ENCODE results near the gene PRAMEF11. TPM values are rescaled to one million over a fixed set of nuclear protein-coding genes. Genes with fewer than 3 reads are reported as not detected.

The PRAMEF11 gene
- total and polyA plus RNA-seq, 2 of the 13 experiments (the other 11 are each of a cell fraction or from before 2014, with no cell fraction given): not detected

- Histone ChIP-seq H3K4me3 (replicated peaks in 1 of 3; ENCODE audit: insufficient read depth in 1 of 3, low read depth in 2 of 3, low read length in 3 of 3) (no peak overlapping the region), H3K4me2 (ENCODE audit: low read depth, low read length) (no peak overlapping the region), H3K9ac (ENCODE audit: insufficient read depth, low read depth, low read length) (no peak overlapping the region), H3K27me3 (ENCODE audit: control insufficient read depth in 1 of 2, insufficient read depth in 2 of 2, low read length in 2 of 2) (peaks cover 0 to 3% of the 10 kb centered on the region in 2 experiments; a peak in 1 of 5 replicates), H3K27ac (ENCODE audit: extremely low read length, insufficient read depth, low read length) (no peak overlapping the region), H2AFZ (ENCODE audit: low read length) (no peak overlapping the region), H3K36me3 (replicated peaks in 1 of 2; ENCODE audit: control insufficient read depth in 1 of 2, insufficient read depth in 2 of 2, low read length in 2 of 2) (no peaks in the 10 kb centered on the region), H4K20me1 (ENCODE audit: insufficient read depth, low read length) (no peaks in the 10 kb centered on the region), H3K79me2 (ENCODE audit: insufficient read depth, low read length) (no peaks in the 10 kb centered on the region), H3K4me1 (ENCODE audit: insufficient read depth, low read length) (no peaks in the 10 kb centered on the region), H3K9me3 (ENCODE audit: low read length) (no peaks in the 10 kb centered on the region)
- POLR2A ChIA-PET: no interaction called here
- 2% methylated on average over 2 of the region's 2 CpGs for WGBS (ENCODE audit: low lambda C conversion rate)
- CTCF ChIA-PET (ENCODE audit: low intra/inter-chr PET ratio, low total read pairs): no interaction called here
- no peak for ATAC-seq
- intact Hi-C loops (cut with micrococcal nuclease; ENCODE audit: unreplicated experiment) (no loop called here), in situ Hi-C loops (cut with HindIII; ENCODE audit: extremely low pct_ligation_motif_present, low pct_unique_long_range_greater_than_20kb) (no loop called here)
- BruUV-seq (replicated peaks): no TSS peak
- DNase-seq (ENCODE audit: low spot score): no peak
- FAIRE-seq: no peak
- TF ChIP-seq ZBTB25 (CRISPR knock-in tag; IDR thresholded peaks at IDR 0.05): no peak
- TF ChIP-seq FIP1L1 (IDR thresholded peaks at IDR 0.05; ENCODE audit: borderline replicate concordance, insufficient read depth, low read depth, low read length): no peak
- TF ChIP-seq SUZ12 (IDR thresholded peaks at IDR 0.05; ENCODE audit: low read depth, low read length): no peak
- TF ChIP-seq CBFB (CRISPR knock-in tag; IDR thresholded peaks at IDR 0.05): no peak
- no peak for TF ChIP-seq NFYB (CRISPR knock-in tag; IDR thresholded peaks at IDR 0.05)
- no peak for TF ChIP-seq ZNF503 (CRISPR knock-in tag; IDR thresholded peaks at IDR 0.05)
- no peak for TF ChIP-seq ARHGAP35 (CRISPR knock-in tag; IDR thresholded peaks at IDR 0.05; ENCODE audit: borderline replicate concordance)
- TF ChIP-seq AKAP8 (CRISPR knock-in tag; IDR thresholded peaks at IDR 0.05): no peak
- TF ChIP-seq ZFAT (CRISPR knock-in tag; conservative IDR thresholded peaks at IDR 0.05): no peak
Observed at GRCh38 chr1:12799730-12800129, 31.5 kb downstream of the PRAMEF11 start.
